SK-N-SH treated with all-trans-retinoic acid at 6 μM for 48 hours (cell line): ENCODE data around the gene DNAJC10.

Source experiments
- BACH2 ChIP-seq: fragments of 250-450 bp; sonication (Bioruptor Pico); IDR thresholded peaks from 2 replicates; pipeline ENCODE4 v1.9.0; 2021; ENCODE audit warnings: mild to moderate bottlenecking, borderline replicate concordance
- ESRRG ChIP-seq: fragments of 250-450 bp; sonication (Bioruptor Pico); IDR thresholded peaks from 2 replicates; pipeline ENCODE4 v1.6.1; 2021; ENCODE audit warnings: mild to moderate bottlenecking
- OSR1 ChIP-seq: fragments of 250-450 bp; sonication (Bioruptor Pico); IDR thresholded peaks from 2 replicates; pipeline ENCODE4 v1.8.0; 2022; ENCODE audit warnings: moderate library complexity, mild to moderate bottlenecking, inconsistent platforms
- RARB ChIP-seq: fragments of 250-450 bp; sonication (Bioruptor Pico); IDR thresholded peaks from 2 replicates; pipeline ENCODE4 v1.8.0; 2021; ENCODE audit warnings: mild to moderate bottlenecking, moderate library complexity
- ZFP30 ChIP-seq: fragments of 450-650 bp; formaldehyde crosslinking; IDR thresholded peaks from 2 replicates; pipeline ENCODE4 v1.5.0; 2022; ENCODE audit warnings: mild to moderate bottlenecking, moderate library complexity
- ZNF565 ChIP-seq: fragments of 450-650 bp; formaldehyde crosslinking; conservative IDR thresholded peaks from 2 replicates; pipeline ENCODE4 v1.5.0; 2020; ENCODE audit warnings: low read depth, mild to moderate bottlenecking, moderate library complexity
- TF ChIP-seq, protein P1 (sequence below): fragments of 250-450 bp; sonication (Bioruptor Pico); IDR thresholded peaks from 2 replicates; pipeline ENCODE4 v1.8.0; 2020; ENCODE audit warnings: mild to moderate bottlenecking, moderate library complexity, borderline replicate concordance
- TF ChIP-seq, protein P2 (sequence below): fragments of 250-450 bp; sonication (Bioruptor Pico); IDR thresholded peaks from 2 replicates; pipeline ENCODE4 v1.5.1; 2020; ENCODE audit warnings: low read depth, mild to moderate bottlenecking, moderate library complexity
- TF ChIP-seq, protein P3 (sequence below): fragments of 250-450 bp; sonication (Bioruptor Pico); IDR thresholded peaks from 2 replicates; pipeline ENCODE4 v1.8.0; 2021; ENCODE audit warnings: low read depth, mild to moderate bottlenecking, moderate library complexity, borderline replicate concordance

DNA sequence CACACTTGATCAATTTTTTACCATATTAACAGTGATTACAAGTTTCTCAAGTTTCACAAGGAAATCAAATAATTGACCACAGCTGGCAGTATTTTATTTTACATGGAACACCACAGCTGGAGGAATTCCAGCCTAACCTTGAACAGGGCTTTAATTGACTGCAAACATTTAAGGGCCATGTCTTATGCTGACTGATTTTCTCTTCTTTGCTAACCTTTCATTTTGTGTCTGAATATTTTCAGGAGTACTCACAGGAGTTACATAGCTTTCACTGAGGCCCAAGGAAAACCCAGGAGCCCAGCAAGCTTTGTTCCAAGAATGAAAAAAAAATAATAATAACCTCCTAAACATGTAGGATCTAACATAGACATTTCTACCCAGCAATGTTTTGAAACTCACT is 100.8 kb downstream of the DNAJC10 start:
- no peak for TF ChIP-seq ZFP30 (CRISPR knock-in tag)
- TF ChIP-seq, protein P1, sequence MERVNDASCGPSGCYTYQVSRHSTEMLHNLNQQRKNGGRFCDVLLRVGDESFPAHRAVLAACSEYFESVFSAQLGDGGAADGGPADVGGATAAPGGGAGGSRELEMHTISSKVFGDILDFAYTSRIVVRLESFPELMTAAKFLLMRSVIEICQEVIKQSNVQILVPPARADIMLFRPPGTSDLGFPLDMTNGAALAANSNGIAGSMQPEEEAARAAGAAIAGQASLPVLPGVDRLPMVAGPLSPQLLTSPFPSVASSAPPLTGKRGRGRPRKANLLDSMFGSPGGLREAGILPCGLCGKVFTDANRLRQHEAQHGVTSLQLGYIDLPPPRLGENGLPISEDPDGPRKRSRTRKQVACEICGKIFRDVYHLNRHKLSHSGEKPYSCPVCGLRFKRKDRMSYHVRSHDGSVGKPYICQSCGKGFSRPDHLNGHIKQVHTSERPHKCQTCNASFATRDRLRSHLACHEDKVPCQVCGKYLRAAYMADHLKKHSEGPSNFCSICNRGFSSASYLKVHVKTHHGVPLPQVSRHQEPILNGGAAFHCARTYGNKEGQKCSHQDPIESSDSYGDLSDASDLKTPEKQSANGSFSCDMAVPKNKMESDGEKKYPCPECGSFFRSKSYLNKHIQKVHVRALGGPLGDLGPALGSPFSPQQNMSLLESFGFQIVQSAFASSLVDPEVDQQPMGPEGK (CRISPR knock-in tag), result no peak
- TF ChIP-seq, protein P2, sequence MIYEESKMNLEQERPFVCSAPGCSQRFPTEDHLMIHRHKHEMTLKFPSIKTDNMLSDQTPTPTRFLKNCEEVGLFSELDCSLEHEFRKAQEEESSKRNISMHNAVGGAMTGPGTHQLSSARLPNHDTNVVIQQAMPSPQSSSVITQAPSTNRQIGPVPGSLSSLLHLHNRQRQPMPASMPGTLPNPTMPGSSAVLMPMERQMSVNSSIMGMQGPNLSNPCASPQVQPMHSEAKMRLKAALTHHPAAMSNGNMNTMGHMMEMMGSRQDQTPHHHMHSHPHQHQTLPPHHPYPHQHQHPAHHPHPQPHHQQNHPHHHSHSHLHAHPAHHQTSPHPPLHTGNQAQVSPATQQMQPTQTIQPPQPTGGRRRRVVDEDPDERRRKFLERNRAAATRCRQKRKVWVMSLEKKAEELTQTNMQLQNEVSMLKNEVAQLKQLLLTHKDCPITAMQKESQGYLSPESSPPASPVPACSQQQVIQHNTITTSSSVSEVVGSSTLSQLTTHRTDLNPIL (CRISPR knock-in tag), result no peak
- TF ChIP-seq, protein P3, sequence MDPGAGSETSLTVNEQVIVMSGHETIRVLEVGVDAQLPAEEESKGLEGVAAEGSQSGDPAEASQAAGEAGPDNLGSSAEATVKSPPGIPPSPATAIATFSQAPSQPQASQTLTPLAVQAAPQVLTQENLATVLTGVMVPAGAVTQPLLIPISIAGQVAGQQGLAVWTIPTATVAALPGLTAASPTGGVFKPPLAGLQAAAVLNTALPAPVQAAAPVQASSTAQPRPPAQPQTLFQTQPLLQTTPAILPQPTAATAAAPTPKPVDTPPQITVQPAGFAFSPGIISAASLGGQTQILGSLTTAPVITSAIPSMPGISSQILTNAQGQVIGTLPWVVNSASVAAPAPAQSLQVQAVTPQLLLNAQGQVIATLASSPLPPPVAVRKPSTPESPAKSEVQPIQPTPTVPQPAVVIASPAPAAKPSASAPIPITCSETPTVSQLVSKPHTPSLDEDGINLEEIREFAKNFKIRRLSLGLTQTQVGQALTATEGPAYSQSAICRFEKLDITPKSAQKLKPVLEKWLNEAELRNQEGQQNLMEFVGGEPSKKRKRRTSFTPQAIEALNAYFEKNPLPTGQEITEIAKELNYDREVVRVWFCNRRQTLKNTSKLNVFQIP (CRISPR knock-in tag), result no peak
- no peak for TF ChIP-seq RARB (CRISPR knock-in tag)
- no peak for TF ChIP-seq ESRRG (CRISPR knock-in tag)
- no peak for TF ChIP-seq OSR1 (CRISPR knock-in tag)
- TF ChIP-seq BACH2 (CRISPR knock-in tag), result no peak
- no peak for TF ChIP-seq ZNF565 (CRISPR knock-in tag)
